Neural cell (in vitro differentiated cells): ENCODE data around the gene NRK.

Experiments
- EP300 ChIP-seq: fragments of 450-650 bp; conservative IDR thresholded peaks from 2 replicates; pipeline ENCODE4 v1.6.1; 2014; ENCODE audit warnings: antibody characterized with exemption, mild to moderate bottlenecking, moderate library complexity; ENCODE audit not compliant: poor library complexity, severe bottlenecking
- EZH2 ChIP-seq: fragments of 200-600, 300-800 bp; shearing (Covaris generic), sonication (generic); IDR thresholded peaks from 2 replicates; pipeline ENCODE4 v1.6.1; 2014; ENCODE audit warnings: antibody characterized with exemption, low read length, borderline replicate concordance, mild to moderate bottlenecking; ENCODE audit not compliant: insufficient read depth, poor library complexity, severe bottlenecking
- POLR2AphosphoS5 ChIP-seq: IDR thresholded peaks from 2 replicates; pipeline ENCODE4 v1.6.1; 2012
- RAD21 ChIP-seq: fragments of 450-650 bp; conservative IDR thresholded peaks from 2 replicates; pipeline ENCODE4 v1.6.1; 2014; ENCODE audit warnings: antibody characterized with exemption, mild to moderate bottlenecking, moderate library complexity
- SMC3 ChIP-seq: fragments of 450-650 bp; conservative IDR thresholded peaks from 2 replicates; pipeline ENCODE4 v1.6.1; 2014; ENCODE audit warnings: antibody characterized with exemption, mild to moderate bottlenecking, moderate library complexity; ENCODE audit not compliant: poor library complexity
- TF ChIP-seq, protein P1 (sequence below): fragments of 450-650 bp; IDR thresholded peaks from 2 replicates; pipeline ENCODE4 v1.5.1; 2014; ENCODE audit warnings: antibody characterized with exemption, mild to moderate bottlenecking, moderate library complexity; ENCODE audit not compliant: poor library complexity, severe bottlenecking
- TF ChIP-seq, protein P2 (sequence below): IDR thresholded peaks from 2 replicates; pipeline ENCODE4 v1.6.1; 2012; ENCODE audit warnings: borderline replicate concordance

GRCh38 chrX:106000203-106000602, 177.9 kb downstream of the NRK start:
- TF ChIP-seq EZH2 = no peak
- TF ChIP-seq POLR2AphosphoS5 = no peak
- TF ChIP-seq, protein P1, sequence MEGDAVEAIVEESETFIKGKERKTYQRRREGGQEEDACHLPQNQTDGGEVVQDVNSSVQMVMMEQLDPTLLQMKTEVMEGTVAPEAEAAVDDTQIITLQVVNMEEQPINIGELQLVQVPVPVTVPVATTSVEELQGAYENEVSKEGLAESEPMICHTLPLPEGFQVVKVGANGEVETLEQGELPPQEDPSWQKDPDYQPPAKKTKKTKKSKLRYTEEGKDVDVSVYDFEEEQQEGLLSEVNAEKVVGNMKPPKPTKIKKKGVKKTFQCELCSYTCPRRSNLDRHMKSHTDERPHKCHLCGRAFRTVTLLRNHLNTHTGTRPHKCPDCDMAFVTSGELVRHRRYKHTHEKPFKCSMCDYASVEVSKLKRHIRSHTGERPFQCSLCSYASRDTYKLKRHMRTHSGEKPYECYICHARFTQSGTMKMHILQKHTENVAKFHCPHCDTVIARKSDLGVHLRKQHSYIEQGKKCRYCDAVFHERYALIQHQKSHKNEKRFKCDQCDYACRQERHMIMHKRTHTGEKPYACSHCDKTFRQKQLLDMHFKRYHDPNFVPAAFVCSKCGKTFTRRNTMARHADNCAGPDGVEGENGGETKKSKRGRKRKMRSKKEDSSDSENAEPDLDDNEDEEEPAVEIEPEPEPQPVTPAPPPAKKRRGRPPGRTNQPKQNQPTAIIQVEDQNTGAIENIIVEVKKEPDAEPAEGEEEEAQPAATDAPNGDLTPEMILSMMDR = no peak
- TF ChIP-seq, protein P2, sequence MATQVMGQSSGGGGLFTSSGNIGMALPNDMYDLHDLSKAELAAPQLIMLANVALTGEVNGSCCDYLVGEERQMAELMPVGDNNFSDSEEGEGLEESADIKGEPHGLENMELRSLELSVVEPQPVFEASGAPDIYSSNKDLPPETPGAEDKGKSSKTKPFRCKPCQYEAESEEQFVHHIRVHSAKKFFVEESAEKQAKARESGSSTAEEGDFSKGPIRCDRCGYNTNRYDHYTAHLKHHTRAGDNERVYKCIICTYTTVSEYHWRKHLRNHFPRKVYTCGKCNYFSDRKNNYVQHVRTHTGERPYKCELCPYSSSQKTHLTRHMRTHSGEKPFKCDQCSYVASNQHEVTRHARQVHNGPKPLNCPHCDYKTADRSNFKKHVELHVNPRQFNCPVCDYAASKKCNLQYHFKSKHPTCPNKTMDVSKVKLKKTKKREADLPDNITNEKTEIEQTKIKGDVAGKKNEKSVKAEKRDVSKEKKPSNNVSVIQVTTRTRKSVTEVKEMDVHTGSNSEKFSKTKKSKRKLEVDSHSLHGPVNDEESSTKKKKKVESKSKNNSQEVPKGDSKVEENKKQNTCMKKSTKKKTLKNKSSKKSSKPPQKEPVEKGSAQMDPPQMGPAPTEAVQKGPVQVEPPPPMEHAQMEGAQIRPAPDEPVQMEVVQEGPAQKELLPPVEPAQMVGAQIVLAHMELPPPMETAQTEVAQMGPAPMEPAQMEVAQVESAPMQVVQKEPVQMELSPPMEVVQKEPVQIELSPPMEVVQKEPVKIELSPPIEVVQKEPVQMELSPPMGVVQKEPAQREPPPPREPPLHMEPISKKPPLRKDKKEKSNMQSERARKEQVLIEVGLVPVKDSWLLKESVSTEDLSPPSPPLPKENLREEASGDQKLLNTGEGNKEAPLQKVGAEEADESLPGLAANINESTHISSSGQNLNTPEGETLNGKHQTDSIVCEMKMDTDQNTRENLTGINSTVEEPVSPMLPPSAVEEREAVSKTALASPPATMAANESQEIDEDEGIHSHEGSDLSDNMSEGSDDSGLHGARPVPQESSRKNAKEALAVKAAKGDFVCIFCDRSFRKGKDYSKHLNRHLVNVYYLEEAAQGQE = no peak
- TF ChIP-seq SMC3 = no peak
- no peak for TF ChIP-seq EP300
- no peak for TF ChIP-seq RAD21
